A549 (cell line): ENCODE measurements around the gene DLG2.

ENCODE experiments used
- CTCF ChIP-seq: fragments of >200 bp; sonication (Bioruptor Twin); formaldehyde crosslinking; IDR thresholded peaks from 3 replicates; pipeline ENCODE4 v1.5.1; 2016
- HOXA7 ChIP-seq: fragments of 250-450 bp; sonication (Bioruptor Pico); IDR thresholded peaks from 2 replicates; pipeline ENCODE4 v1.5.0; 2020; ENCODE audit warnings: mild to moderate bottlenecking, moderate library complexity
- MAFK ChIP-seq: fragments of 450-650 bp; IDR thresholded peaks from 2 replicates; pipeline ENCODE4 v1.6.1; 2014; ENCODE audit not compliant: partially characterized antibody
- POLR2A ChIP-seq: IDR thresholded peaks from 2 replicates; pipeline ENCODE4 v1.6.1; 2012; ENCODE audit warnings: mild to moderate bottlenecking, low read length
- RAD21 ChIP-seq, 2 experiments: fragments of >200 bp in 1 of 2; sonication (Bioruptor Twin) in 1 of 2; formaldehyde crosslinking in 1 of 2; IDR thresholded peaks in 1 of 2; conservative IDR thresholded peaks in 1 of 2; 2 replicates in 1 of 2; 3 replicates in 1 of 2; pipeline ENCODE4 v1.6.1; 2012 to 2018; ENCODE audit warnings: inconsistent platforms in 1 of 2
- REST ChIP-seq: fragments of 200-600 bp; sonication (generic); IDR thresholded peaks from 2 replicates; pipeline ENCODE4 v1.6.1; 2016; ENCODE audit warnings: antibody characterized with exemption, mild to moderate bottlenecking, moderate library complexity

- no peak for TF ChIP-seq CTCF
- no peak for TF ChIP-seq MAFK
- TF ChIP-seq RAD21 (conservative IDR thresholded peaks at IDR 0.05 in 1 of 2, IDR thresholded peaks at IDR 0.05 in 1 of 2) = no peak
- no peak for TF ChIP-seq REST
- TF ChIP-seq HOXA7 (CRISPR knock-in tag) = no peak
- TF ChIP-seq POLR2A = no peak
Measured at GRCh38 chr11:84035645-84036044, 1591.5 kb downstream of the DLG2 start.
